GM06990 (cell line): ENCODE measurements around the gene FAH.

ENCODE experiments used
- DNase-seq: peaks from one replicate; pipeline ENCODE4 v3.0.0-alpha.2; 2011; ENCODE audit not compliant: insufficient read length; ENCODE audit errors: extremely low read depth
- H3K27me3 ChIP-seq: replicated peaks from 2 replicates; pipeline ENCODE4 v1.6.0; 2011; ENCODE audit warnings: low read length; ENCODE audit not compliant: control insufficient read depth, insufficient read depth
- H3K36me3 ChIP-seq: 2 replicates; pipeline ENCODE4 v1.5.1; 2011; ENCODE audit warnings: low read length; ENCODE audit not compliant: control insufficient read depth, insufficient read depth
- H3K4me3 ChIP-seq: replicated peaks from 2 replicates; pipeline ENCODE4 v1.5.1; 2011; ENCODE audit warnings: low read depth, mild to moderate bottlenecking, control low read depth, low read length
- CTCF ChIP-seq: IDR thresholded peaks from 2 replicates; pipeline ENCODE4 v1.5.1; 2011; ENCODE audit warnings: low read length, control low read depth, mild to moderate bottlenecking, inconsistent platforms; ENCODE audit not compliant: insufficient read depth, poor library complexity, severe bottlenecking

The FAH gene

DNA sequence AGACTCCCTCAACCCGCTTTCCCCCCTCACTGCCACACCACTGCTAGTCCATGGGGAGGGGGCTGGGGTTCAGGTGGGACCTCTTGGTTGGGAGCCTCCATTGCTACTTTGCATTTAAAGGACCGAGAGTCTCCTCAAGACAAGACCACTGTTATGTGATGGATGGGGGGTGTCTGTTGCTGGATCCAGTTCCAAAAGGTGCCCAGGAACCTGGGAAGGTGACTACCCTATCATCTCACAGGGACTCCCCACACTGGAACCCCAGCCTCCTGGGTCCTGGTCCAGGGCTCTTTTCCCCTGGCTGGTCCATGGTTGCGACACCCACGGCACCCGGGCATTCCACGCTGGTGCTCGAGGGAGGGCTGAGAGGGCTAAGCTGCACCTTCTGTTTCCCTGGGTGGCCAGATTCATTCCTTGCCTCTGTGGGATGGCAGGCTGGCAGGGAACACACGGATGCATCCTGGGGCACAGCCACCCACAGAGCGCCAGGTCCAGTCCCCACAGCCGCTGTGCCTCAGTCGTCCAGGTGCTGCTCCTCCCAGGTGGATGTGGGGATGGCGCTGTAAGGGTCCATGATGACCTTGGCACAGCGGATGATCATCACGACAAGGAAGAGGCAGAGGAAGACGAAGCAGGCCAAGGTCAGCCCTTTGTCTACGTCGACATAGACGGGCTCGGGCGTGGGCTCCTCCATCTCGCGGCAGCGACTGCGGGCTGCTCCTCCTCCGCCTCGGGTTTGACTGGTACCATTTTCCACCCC is 48.6 kb downstream of the FAH start:
- Histone ChIP-seq H3K36me3 (no peaks in the 10 kb centered on the region), H3K27me3 (no peaks in the 10 kb centered on the region; the same call in none of the 2 replicates), H3K4me3 (no peak overlapping the region)
- TF ChIP-seq CTCF = no peak
- DNase-seq = no peak

DNA sequence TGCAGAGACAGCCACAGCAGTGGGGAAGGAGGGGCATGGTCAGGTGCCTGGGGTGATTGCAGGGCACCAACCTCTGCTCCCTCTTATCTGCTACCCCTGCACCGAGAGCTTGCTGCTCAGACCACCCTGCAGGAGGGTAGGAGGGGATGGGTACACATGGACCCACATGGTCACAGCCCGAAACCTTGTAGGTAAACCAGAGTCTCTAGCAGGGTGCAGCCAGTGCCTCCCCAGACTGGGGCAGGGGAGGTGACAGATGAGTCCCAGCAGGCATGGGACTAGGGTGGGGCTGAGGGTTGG is 49.2 kb downstream of the FAH start:
- no peak for TF ChIP-seq CTCF
- no peak overlapping the region for H3K4me3 ChIP-seq
- H3K36me3 ChIP-seq = no peaks in the 10 kb centered on the region
- no peaks in the 10 kb centered on the region; the same call in none of the 2 replicates for H3K27me3 ChIP-seq
- DNase-seq = no peak

- Histone ChIP-seq H3K27me3 (no peaks in the 10 kb centered on the region; the same call in none of the 2 replicates), H3K4me3 (no peak overlapping the region), H3K36me3 (no peaks in the 10 kb centered on the region)
- TF ChIP-seq CTCF = no peak
- no peak for DNase-seq
These were observed 50.0 kb downstream of the FAH start for GRCh38 chr15:80202641-80203360.

DNA sequence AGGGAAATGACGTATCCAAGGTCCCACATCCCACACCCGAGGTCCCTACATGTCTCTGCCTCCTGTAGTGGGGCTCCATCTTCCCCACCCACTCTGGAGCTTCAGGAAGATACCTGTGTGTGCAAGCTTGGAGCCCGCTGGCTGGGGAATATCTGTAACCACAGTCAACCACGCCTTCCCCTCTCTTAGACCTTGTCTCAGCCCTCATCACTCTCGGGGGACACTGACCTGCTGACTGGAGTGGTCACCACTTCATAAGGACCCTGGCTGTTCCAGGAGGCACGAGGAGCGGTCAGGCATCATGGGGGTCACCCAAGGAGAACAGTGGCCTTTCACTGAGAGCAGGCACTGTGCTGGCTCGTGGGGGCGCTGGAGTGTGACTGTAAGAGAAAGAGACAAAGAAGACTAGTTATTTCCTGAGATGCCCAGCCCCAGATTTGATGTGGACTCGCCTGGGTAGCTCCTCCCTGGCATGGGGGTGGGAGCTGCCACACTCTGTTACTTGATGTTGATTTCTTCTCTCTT is 50.6 kb downstream of the FAH start:
- Histone ChIP-seq H3K36me3 (no peaks in the 10 kb centered on the region), H3K27me3 (no peaks in the 10 kb centered on the region; the same call in none of the 2 replicates), H3K4me3 (no peak overlapping the region)
- TF ChIP-seq CTCF = no peak
- DNase-seq = no peak

DNA sequence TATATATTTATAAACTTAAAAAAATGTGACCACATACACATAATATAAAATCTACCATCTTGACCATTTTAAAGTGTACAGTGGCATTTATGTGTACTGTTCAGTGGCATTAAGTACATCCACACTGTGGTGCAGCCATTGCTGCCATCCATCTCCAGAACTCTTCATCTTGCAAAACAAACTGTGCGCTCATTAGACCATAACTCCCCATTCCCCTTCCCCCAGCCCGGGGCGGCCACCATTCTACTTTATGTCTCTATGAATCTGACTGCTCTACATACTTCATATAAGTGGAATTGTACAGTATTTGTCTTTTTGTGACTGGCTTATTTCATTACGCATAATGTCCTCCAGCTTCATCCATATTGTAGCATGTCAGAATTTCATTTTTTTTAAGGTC is 51.4 kb downstream of the FAH start:
- no peaks in the 10 kb centered on the region; the same call in 1 of the 2 replicates for H3K27me3 ChIP-seq
- DNase-seq = no peak
- no peak for TF ChIP-seq CTCF
- no peak overlapping the region for H3K4me3 ChIP-seq
- no peaks in the 10 kb centered on the region for H3K36me3 ChIP-seq
